Cardiac septum (tissue), 1 donor: ENCODE measurements around the gene GALNT8. TPM values are rescaled to one million over a fixed set of nuclear protein-coding genes. Genes with fewer than 3 reads are reported as not detected.

Experiments
- DNase-seq: peaks from one replicate; pipeline ENCODE4 v3.0.0-alpha.2; 2020; ENCODE audit warnings: low spot score
- intact Hi-C: fragments of 100-400 bp; cut with DNase I; formaldehyde crosslinking; loops from one replicate; pipeline ENCODE4 v1.14.0; 2022
- total RNA-seq: library from RNA; stranded (reverse); fragmentation: NEBNext Ultra II Directional; extraction: Animal tissue kit (Norgen Biotek cat#: 25700); gene quantifications from one replicate; pipeline ENCODE4 v1.2.1, GENCODE V29; 2021
- donor health status: DM: no; HTN: no; CAD: no.

GALNT8 gene
- total RNA-seq, 1 donor from 2014 or later: 2.4 TPM

DNA sequence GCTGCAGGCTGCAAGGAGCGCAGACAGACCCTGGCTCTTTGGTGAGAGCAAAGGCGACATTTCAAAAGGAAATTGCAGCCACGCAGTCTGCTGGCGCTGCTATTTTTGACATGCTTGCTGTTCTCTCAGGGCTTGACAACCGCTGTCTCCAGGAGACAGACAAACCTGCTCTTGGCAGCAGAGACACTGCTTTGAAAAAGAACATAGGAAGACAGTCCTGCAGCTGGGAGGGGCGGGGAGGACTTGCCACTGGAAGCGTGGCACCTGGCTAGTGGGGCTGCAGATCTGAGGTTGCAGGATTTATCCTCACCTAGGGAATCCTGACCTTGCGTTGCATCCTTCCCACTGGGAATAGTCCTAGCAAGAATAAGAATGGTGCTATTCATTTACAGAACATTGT, 97.7 kb downstream of the GALNT8 start:
- intact Hi-C loops: no loop called here
- no peak for DNase-seq

DNA sequence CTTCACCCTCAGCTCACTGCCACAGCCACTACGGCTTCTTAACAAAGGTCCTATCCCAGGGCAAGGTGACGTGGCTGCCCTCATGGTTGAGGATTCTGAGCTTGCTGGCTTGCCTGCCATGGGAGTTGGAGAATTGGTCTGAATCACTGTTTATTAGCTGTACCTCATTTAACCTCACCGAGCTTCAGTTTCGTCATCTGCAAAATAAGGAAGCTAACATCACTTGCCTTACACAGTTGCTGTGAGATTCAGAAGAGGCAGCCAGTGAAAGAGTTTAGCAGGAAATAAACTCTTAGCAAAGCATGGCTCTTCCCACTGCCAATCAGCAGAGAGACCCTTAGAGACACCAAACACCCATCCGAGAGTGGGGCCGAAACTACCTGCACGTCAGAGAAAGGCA, 99.5 kb downstream of the GALNT8 start:
- DNase-seq: no peak
- intact Hi-C loops: no loop called here

DNA sequence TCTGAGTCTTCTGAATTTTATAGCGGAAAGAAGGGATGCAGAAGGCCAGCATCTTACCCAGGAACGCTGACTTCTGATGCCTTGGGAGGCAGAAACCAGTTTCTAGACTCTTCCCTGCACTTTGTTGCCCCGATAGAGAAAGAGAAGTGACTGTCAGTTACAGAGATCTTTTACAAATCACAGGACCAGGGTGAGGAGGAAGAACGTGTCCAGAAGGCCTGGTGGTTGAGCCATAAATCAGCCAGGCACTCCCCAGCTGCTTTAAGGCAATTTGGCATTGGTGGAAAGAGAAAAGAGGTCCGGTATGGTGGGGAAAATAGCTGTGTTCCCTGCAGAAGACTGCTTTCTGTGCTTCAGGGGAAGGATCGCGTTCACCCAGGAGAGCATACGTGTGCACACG, 100.8 kb downstream of the GALNT8 start:
- no peak for DNase-seq
- intact Hi-C loops: no loop called here

Other genes with a start within 250 kb of the GALNT8 start
- 1.6 TPM for gene RAD51AP1, start 181.5 kb upstream of the GALNT8 start, total RNA-seq
- 28.6 TPM for gene DYRK4, start 158.2 kb upstream of the GALNT8 start, total RNA-seq
- gene AKAP3, start 71.3 kb upstream of the GALNT8 start, total RNA-seq: 2.6 TPM
- 268 TPM for gene NDUFA9, start 71.3 kb upstream of the GALNT8 start, total RNA-seq
- gene KCNA1, start 189.5 kb downstream of the GALNT8 start, total RNA-seq: 0.13 TPM